IPS-NIHi7 (cell line): ENCODE data around the gene GALNT12.

Experiments used
- DNase-seq: peaks from one replicate; pipeline ENCODE4 v3.0.0; 2012; ENCODE audit warnings: mixed read lengths; ENCODE audit errors: extremely low spot score

GALNT12 gene

DNA sequence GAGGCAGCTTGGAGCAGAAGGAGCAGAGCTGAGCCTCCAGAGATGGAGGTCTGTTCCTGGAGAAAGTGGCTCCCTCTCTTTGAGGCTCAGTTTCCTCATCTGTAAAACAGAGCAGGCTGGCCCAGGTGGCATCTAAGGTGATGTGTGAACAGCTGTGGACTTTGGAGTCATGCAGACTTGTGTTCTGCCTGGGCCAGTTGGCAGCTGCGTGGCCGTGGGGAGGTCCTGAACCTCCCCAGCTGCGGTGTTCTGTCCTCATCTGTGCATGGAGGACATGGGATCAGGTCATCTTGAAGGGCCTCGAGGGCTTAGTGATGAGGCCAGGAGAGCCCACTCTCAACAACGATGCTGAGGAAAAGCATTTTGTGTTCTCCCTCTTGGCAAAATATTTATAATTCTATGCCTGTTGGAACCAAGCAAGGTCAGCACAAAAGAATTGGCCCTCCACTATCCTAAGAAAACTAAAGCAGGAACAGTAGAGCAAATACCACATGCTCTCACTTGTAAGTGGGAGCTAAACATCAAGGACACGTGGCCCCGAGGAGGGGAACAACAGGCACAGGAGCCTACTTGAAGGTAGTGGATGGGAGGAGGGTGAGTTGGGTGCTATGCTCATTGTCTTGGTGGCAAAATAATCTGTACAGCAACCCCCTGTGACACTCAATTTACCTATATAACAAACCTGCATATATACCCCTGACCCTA lies 73.0 kb downstream of the GALNT12 start:
- no peak for DNase-seq

DNA sequence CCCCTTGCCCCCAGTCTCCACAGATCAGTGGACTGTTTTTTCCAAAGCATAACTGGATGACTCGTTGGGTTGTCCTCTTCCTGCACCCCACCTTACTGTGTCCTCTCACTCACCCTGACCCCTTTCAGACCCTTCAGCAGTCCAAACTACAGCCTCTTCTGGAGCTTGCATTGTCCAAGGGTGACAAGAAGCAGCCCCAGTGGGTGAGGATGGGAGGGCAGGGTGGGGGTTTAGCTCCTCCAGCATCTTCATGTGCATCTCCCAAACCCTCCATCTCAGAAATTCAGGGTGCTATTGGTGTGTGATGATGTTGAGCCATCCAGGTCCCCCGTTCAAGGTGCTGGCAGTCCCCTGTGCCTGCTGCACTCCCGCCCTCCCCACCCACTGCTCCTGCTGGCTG lies 73.9 kb downstream of the GALNT12 start:
- DNase-seq = no peak

DNA sequence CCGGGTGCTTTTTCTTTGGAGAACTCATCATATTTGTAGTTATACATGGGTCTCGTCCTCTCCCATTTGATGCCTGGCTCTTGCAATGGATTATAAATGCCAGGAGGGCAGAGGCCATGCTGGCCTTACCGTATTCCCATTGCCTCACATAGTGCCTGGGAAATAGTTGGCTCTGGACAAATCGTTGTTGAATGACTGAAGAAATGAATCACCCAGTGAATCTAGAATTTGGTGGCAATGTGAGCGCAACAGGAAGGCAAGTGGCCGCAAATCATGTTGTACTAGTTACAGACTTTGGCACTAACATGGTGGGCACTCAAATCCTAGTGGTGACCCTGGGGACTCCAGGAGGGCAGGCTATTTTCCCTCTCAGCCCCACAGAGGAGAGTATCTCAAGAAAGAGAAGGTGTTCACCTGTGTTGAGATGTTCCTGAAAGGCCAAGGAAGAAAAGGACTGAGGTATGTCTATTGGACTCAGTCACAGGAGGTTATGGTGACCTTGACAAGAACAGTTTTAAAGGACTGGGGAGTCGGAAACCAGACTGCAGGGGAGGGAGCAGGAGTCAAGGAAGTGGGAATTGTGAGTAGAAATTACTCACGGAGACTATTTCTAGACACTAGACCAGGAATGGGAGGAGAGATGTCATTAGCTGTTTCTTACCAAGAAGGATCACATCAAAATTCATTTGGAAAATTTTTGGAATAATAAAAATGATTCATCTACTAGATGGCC lies 74.5 kb downstream of the GALNT12 start:
- DNase-seq = no peak

- no peak for DNase-seq
These were observed 75.1 kb downstream of the GALNT12 start for GRCh38 chr9:98882569-98882923.

DNA sequence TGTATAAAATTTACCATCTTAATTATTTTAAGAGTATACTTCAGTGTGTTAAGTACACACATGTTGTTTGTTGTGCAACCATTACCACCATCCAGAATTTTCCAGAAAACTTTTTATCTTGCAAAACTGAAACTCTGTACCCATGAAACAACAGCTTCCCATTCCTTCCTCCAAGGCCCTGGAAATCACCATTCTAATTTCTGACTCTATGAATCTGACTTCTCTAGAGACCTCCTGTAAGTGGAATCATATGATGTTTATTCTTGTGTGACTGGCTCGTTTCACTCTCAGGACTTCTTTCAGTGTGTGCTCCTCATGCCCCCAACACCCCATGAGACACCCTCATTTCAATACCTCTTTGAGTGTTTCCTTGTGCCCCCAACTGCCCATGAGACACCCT lies 75.8 kb downstream of the GALNT12 start:
- DNase-seq = no peak

DNA sequence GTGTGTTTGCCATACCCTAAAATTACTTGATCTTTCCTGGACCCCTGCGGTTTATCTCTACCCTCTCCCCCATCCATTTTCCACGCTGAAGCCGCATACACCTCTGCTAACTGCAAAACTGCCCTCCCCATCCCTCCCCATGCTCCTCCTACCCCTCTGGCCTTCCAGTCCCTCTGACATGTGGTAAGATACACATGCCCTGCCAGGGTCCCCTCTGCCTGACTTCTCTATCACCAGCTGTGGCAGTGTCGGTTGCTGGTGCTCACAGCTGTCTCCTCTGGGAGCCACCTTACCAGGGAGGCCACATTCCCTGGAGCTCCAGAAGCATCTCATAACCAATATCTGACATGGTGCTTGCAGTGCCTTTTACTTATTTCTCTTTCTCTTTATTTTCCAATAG lies 77.4 kb downstream of the GALNT12 start:
- no peak for DNase-seq

- no peak for DNase-seq
These were observed 78.3 kb downstream of the GALNT12 start for GRCh38 chr9:98885575-98886295.

DNA sequence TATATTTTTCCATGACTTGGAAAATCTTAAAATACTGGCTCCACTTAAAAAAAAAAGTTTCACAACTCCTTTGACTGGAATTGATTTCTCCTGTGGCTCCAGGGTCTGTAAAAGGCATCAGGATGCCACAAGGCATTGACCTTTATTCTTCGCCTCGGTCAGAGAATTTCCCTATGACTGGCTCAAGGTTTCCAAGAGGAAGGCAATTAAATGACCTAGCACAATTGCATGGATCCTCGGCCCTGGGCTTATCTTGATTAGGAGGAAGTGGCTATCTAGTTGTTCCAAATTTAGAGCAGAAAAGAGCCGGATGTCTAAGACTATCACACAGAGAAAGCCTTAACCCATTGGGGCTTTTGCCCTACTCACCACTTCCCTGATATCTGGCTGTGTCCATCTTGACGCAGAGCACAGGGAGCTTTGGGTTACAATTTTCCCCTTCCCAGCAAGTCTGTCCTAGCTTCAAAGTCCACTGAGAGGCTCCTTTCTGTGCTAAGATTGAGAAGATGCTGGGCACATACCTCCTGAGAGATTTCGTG lies 79.3 kb downstream of the GALNT12 start:
- DNase-seq = no peak

DNA sequence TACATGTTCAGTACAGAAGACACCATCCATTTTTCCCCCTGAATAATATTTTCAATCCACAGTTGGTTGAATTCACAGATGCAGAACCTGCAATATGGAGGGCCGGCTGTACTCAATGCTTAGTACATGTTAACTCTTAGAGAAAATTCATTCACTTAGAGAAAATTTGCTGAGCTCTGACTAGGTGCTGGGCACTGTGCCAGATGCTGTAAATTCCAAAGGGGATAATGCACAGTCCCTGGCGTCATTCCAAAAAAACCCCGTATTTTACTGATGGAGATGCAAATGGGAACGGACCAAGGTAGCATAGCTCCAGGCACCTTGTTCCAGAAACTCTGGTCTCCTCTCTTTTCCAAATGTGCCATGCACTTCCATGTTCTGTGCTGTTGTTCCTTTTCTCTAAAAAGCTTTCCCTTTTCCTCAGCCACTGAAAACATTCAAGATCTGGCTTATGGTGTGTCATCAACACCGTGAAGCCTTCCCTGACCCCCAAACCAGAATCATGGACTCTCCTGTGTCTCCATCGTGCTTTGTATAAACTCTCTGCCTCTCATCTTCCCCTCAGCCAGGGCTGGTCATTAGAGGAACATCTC lies 80.5 kb downstream of the GALNT12 start:
- DNase-seq = no peak

GRCh38 chr9:98888801-98889421 lies 81.4 kb downstream of the GALNT12 start:
- no peak for DNase-seq

- no peak for DNase-seq
These were observed 82.8 kb downstream of the GALNT12 start for GRCh38 chr9:98890256-98890655.

GRCh38 chr9:98892288-98892687 lies 84.8 kb downstream of the GALNT12 start:
- DNase-seq = no peak

DNA sequence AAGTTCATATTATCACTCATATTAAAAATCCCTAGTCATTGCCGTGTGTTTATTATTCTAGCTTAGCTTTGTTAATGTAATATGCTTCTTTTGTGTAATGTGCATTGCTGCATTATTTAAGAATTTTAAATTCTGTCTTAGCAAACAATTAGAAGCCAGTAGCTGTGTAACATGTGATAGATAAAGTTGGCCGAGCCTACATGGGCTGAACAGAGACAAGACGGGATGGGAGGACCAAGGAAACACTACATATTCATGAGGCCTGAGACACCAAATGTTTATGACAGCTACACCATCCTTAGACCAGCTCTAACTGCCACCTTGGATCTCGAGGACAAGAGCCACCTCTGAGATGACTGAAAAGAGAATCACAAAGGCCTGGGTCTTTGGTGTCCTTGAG lies 85.2 kb downstream of the GALNT12 start:
- DNase-seq = no peak

GRCh38 chr9:98894171-98894570 lies 86.7 kb downstream of the GALNT12 start:
- no peak for DNase-seq

DNA sequence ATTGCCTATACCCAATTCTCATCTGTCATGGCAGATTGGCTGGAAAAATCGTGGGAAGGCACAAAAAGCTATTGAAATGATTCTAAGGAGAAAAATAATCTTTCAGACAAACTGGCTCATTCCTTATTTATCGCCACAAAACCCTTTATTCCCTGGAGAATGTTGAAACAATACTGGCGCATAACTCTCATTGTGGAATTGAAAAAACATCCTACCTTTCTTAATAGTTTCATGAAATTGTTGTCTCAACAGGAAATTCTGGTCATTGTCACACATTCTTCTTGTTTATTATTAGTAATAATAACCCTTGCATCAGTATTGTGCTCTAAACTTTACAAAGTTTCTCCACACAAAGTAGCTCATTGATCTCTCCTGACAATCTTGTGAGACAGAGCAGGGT lies 87.3 kb downstream of the GALNT12 start:
- DNase-seq = no peak

DNA sequence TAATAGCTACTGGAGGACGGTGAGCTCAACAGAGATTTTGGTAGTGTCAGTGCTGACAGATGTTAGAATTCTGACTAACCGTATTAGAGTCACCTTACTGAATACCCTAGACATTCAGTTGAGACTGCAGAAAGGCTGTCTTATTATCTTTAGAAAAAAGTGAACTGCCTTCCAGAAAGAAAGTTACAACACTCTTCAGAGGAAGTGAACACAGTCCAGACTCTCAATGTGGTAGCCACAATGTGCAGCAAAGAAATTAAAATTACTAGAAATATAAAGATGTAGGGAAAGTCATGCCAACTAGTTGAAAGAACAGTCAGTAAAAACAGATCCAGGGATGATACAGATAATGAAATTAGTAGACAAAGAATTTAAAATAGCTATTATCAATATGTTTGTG lies 89.2 kb downstream of the GALNT12 start:
- DNase-seq = no peak

- DNase-seq = no peak
These were observed 90.3 kb downstream of the GALNT12 start for GRCh38 chr9:98897745-98898144.

DNA sequence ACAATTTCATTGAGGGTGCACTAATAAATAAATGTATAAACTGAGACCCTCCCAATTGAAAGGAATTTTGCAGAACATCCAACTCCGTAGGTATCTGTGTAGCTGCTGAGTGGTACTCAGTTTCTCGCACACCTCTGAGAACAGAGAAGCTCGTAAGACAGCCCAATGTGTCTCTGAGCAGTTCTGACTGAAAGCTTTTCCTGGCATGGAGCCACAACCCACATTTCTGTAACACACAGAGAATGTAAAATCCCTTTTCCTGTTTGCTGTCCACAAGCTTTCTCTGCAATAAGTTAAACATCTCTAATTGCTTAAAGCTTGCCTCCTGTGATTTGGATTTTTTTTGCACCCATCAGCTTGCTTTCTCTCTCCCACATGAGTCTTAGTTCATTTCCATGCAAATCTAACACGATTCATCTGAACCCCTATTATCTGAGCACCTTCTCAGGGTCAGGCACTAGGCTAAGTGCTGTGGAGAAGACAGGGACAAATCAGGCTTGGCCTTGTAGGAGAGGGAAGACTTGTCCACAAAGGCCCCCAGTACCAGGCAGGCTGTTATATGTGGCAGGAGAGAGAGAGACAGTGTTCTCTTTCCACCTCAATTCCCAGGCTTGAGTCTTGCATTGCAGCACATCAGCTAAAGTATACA lies 92.1 kb downstream of the GALNT12 start:
- no peak for DNase-seq
